RWPE2 (cell line): ENCODE data around the gene TERB1.

Experiments used
- ATAC-seq: fragments of 200-7000 bp; cut with Tn5 transposase; 3 replicates; pipeline ENCODE4 v1.9.1; 2021; ENCODE audit warnings: low read depth
- DNase-seq: peaks from one replicate; pipeline ENCODE4 v3.0.0-alpha.2; 2020; ENCODE audit warnings: low spot score
- H3K27ac ChIP-seq: fragments of 450-650 bp; 2 replicates; pipeline ENCODE4 v1.5.1; 2017; ENCODE audit warnings: mild to moderate bottlenecking; ENCODE audit not compliant: poor library complexity, severe bottlenecking
- H3K27me3 ChIP-seq: fragments of 250-450 bp; sonication (Bioruptor Pico); 2 replicates; pipeline ENCODE4 v1.5.1; 2021; ENCODE audit warnings: mild to moderate bottlenecking, moderate library complexity; ENCODE audit not compliant: insufficient read depth, poor library complexity, severe bottlenecking
- H3K36me3 ChIP-seq: fragments of 250-450 bp; sonication (Bioruptor Pico); 2 replicates; pipeline ENCODE4 v1.5.1; 2020; ENCODE audit warnings: low read depth, mild to moderate bottlenecking, moderate library complexity
- H3K4me1 ChIP-seq: fragments of 250-450 bp; sonication (Bioruptor Pico); 2 replicates; pipeline ENCODE4 v1.5.1; 2021; ENCODE audit warnings: mild to moderate bottlenecking, moderate library complexity; ENCODE audit not compliant: insufficient read depth, poor library complexity, severe bottlenecking
- H3K4me3 ChIP-seq: fragments of 250-450 bp; sonication (Bioruptor Pico); 2 replicates; pipeline ENCODE4 v1.5.1; 2021; ENCODE audit warnings: mild to moderate bottlenecking, moderate library complexity; ENCODE audit not compliant: severe bottlenecking
- H3K9me3 ChIP-seq: fragments of 250-450 bp; sonication (Bioruptor Pico); 2 replicates; pipeline ENCODE4 v1.5.1; 2021; ENCODE audit warnings: mild to moderate bottlenecking, moderate library complexity; ENCODE audit not compliant: severe bottlenecking
- CTCF ChIP-seq: fragments of 450-650 bp; IDR thresholded peaks from one replicate; pipeline ENCODE4 v1.5.1; 2017; ENCODE audit warnings: mild to moderate bottlenecking, moderate library complexity; ENCODE audit not compliant: poor library complexity, severe bottlenecking

Gene TERB1

GRCh38 chr16:66719246-66719645 lies 82.1 kb downstream of the TERB1 start:
- H3K4me3 ChIP-seq, result no peak overlapping the region
- no peak for ATAC-seq
- H3K9me3 ChIP-seq, result no peaks in the 10 kb centered on the region
- peak overlapping the region; percentile 18 for H3K27ac ChIP-seq
- DNase-seq, result no peak
- no peak for TF ChIP-seq CTCF
- peaks cover 55% of the 10 kb centered on the region for H3K36me3 ChIP-seq
- H3K4me1 ChIP-seq, result peaks cover 19% of the 10 kb centered on the region
- H3K27me3 ChIP-seq, result no peaks in the 10 kb centered on the region

- DNase-seq, result no peak
- H3K27ac ChIP-seq, result peak overlapping the region; percentile 72
Observed at GRCh38 chr16:66717776-66718175, 83.6 kb downstream of the TERB1 start.

GRCh38 chr16:66717112-66717675 lies 84.2 kb downstream of the TERB1 start:
- ATAC-seq, result no peak
- peak overlapping the region; percentile 72 for H3K27ac ChIP-seq
- peak; percentile 13 for TF ChIP-seq CTCF
- no peak overlapping the region for H3K4me3 ChIP-seq
- H3K27me3 ChIP-seq, result no peaks in the 10 kb centered on the region
- H3K4me1 ChIP-seq, result peaks cover 19% of the 10 kb centered on the region
- no peak for DNase-seq
- H3K9me3 ChIP-seq, result no peaks in the 10 kb centered on the region
- peaks cover 35% of the 10 kb centered on the region for H3K36me3 ChIP-seq

More at GRCh38 chr16:66717776-66718175, 83.6 kb downstream of the TERB1 start:
- ATAC-seq, result peak; percentile 82
- Histone ChIP-seq H3K4me3 (no peak overlapping the region), H3K4me1 (peaks cover 19% of the 10 kb centered on the region), H3K27me3 (no peaks in the 10 kb centered on the region), H3K36me3 (peaks cover 40% of the 10 kb centered on the region), H3K9me3 (no peaks in the 10 kb centered on the region)
- no peak for TF ChIP-seq CTCF

- H3K9me3 ChIP-seq, result peaks cover 7% of the 10 kb centered on the region
- no peak for DNase-seq
- H3K27me3 ChIP-seq, result no peaks in the 10 kb centered on the region
- no peak overlapping the region for H3K4me3 ChIP-seq
- H3K27ac ChIP-seq, result peak overlapping the region; percentile 16
- no peak for TF ChIP-seq CTCF
- peaks cover 15% of the 10 kb centered on the region for H3K36me3 ChIP-seq
- ATAC-seq, result peak; percentile 33; the same call in 2 of the 3 replicates
- H3K4me1 ChIP-seq, result peaks cover 19% of the 10 kb centered on the region
Observed at GRCh38 chr16:66714654-66715307, 86.6 kb downstream of the TERB1 start.

GRCh38 chr16:66714062-66714461 lies 87.3 kb downstream of the TERB1 start:
- peaks cover 19% of the 10 kb centered on the region for H3K4me1 ChIP-seq
- no peaks in the 10 kb centered on the region for H3K27me3 ChIP-seq
- no peak for TF ChIP-seq CTCF
- peaks cover 9% of the 10 kb centered on the region for H3K36me3 ChIP-seq
- ATAC-seq, result no peak
- peaks cover 7% of the 10 kb centered on the region for H3K9me3 ChIP-seq
- H3K4me3 ChIP-seq, result no peak overlapping the region
- no peak for DNase-seq
- H3K27ac ChIP-seq, result peak overlapping the region; percentile 16
